Suppressor macrophage treated with lipopolysaccharide for 1 hour (primary cell): Measurements from ENCODE around the gene PHGDH.
"Not testable (repeated sequence)": the region's sequence is repeated elsewhere in the genome, so short reads cannot be mapped to it uniquely, and the experiment has no call there.

ENCODE experiments used
- DNase-seq, 3 donors: peaks; one replicate each; pipeline ENCODE4 v3.0.0-alpha.2; 2020 to 2022

Gene PHGDH

GRCh38 chr1:119700326-119700725, 11.4 kb upstream of the PHGDH start:
- DNase-seq = no peak

DNA sequence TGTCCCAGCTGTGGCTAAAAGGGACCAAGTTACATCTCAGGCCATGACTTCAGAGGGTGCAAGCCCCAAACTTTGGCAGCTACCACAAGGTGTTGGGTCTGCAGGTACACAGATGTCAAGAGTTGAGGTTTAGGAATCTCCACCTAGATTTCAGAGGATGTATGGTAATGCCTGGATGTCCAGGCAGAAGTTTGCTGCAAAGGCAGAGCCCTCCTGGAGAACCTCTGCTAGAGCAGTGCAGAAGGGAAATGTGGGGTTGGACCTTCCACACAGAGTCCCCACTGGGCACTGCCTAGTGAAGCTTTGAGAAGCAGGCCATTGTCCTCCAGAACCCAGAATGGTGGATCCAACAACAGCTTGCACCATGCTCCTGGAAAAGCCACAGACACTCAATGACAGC, 10.1 kb upstream of the PHGDH start:
- DNase-seq = no peak

- peak; percentile 87 to 90 (median 87) for DNase-seq
These were observed 9.3 kb upstream of the PHGDH start for GRCh38 chr1:119702384-119702783.

- DNase-seq = no peak
These were observed 7.9 kb upstream of the PHGDH start for GRCh38 chr1:119703666-119704450.

GRCh38 chr1:119706599-119706998, 5.1 kb upstream of the PHGDH start:
- not testable (repeated sequence) for DNase-seq

DNA sequence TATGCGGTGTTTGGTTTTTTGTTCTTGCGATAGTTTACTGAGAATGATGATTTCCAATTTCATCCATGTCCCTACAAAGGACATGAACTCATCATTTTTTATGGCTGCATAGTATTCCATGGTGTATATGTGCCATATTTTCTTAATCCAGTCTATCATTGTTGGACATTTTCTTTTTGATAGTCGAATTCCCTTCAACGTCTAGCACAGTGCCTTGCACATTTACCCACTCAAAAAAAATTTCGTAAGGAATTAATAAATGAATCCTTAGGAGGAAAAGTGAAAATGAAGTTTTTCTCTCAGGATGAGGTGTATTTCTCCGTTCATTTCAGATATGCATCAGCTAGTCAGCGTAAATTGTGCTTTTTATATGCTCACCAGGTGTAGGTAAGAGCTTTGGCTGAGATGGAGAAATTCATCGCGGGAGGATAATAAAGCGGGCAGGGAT, 354 bp upstream of the PHGDH start:
- DNase-seq = not testable (repeated sequence)

DNA sequence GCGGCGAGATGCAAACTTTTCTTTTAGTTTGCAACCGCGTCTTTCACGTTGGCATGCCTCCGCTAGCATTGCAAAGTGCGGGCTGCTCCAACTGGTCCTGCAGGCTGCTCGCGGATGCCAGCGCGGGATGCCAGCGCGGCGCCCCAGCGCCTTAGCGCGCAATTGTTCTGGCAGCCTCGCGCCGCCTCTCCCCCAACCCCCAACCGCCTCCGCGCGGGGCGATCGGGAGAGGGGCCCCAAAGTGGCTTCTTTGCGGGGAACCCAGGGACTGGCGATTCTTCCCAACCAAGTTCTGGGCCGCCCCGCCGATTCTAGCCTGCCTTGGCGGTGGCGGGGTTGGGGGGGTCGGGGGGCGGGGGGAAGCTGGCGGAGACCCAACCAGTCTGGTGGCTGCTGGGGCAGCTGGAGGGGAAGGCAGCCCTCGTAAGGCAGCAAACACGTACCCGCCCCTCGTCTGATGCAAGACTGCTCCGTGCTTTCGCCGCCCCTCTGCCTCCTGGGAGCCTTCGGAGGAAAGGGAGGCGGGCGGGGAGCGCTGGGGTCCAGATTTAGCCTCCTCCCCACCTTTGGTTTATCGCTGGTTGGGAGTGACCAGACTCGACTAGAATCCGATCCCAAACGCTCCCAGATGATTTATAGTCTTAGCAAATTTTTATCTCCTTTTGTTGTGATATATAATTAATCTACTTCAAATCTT, 756 bp downstream of the PHGDH start:
- DNase-seq = peak in 2 of 3 donors; percentile 40 to 45

DNA sequence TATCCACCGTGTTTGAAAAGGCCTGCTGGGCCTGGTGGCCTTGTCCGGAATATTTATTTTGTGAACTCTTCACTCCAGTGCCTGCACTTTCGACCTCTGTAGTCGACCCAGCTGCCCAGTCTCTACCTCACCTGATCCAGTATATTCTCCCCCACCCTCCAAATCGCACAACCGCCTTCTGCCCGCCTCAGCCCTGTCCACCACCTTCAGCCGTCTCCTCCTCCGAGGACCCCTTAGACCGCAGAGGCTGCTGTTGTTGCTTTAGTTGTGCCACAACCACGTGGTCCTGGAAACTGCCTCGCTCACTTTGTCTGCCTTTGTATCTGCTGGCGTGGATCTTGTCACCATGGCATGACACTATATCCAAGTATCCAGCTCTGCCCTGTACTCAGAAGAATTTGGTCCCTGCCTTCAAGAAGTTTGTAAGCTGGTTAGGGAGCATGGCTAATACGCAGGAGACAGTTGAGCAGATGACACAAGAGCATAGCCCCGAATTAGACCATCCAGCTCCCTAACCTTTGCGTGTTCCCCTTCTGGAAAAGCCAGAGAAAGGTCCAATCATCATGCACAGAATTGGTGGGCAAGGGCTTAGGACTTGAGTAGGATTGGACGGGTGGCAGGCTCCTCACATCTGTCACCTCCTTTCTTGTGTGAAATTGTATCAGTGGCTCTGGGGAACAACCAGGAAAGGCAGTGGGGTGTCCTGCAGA, 1.5 kb downstream of the PHGDH start:
- no peak for DNase-seq

- DNase-seq = no peak
These were observed 2.2 kb downstream of the PHGDH start for GRCh38 chr1:119713749-119714456.

- no peak for DNase-seq
These were observed 2.8 kb downstream of the PHGDH start for GRCh38 chr1:119714583-119714982.

GRCh38 chr1:119715542-119715941, 3.8 kb downstream of the PHGDH start:
- peak in 2 of 3 donors; percentile 14 to 20 for DNase-seq

DNA sequence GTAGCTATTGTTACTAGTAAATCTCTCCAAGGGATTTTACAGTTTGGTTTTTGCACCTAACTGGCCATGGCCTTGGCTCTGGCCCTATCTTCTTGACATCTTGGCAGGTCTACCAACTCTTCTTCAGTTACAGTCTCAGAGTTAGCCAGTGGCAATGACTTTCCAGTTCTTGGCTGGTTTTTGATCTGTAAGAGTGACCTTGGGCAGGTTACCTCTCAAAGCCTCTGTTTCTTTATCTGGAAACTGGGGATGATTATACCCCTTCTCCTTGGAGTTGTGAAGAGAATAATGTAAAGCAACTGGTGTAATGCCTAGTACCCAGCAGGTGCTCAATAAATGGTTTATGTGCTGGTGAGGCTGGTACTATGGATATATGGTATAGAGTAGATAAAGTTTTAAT, 6.7 kb downstream of the PHGDH start:
- DNase-seq = no peak

DNA sequence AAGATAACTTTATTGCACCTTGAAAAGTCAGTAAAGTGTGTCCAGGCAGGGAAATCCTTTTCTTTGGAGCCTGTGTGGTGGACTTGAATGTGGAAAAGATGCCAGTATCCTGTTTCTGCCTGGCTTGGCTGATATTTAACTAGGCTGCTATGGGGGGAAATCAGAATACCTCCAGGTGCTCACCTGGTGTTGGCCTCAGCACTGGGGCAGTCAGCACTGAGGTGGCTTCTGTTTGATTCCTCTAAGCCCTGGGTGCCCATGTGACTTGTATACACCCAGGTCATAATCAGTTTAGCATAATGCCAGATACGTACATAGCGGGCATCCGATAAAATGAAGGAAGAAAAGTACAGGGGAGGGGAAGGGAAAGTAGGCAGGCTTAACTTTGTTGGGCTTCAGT, 7.2 kb downstream of the PHGDH start:
- DNase-seq = no peak

- DNase-seq = no peak
These were observed 9.2 kb downstream of the PHGDH start for GRCh38 chr1:119720866-119721440.

GRCh38 chr1:119721896-119722295, 10.2 kb downstream of the PHGDH start:
- no peak for DNase-seq

DNA sequence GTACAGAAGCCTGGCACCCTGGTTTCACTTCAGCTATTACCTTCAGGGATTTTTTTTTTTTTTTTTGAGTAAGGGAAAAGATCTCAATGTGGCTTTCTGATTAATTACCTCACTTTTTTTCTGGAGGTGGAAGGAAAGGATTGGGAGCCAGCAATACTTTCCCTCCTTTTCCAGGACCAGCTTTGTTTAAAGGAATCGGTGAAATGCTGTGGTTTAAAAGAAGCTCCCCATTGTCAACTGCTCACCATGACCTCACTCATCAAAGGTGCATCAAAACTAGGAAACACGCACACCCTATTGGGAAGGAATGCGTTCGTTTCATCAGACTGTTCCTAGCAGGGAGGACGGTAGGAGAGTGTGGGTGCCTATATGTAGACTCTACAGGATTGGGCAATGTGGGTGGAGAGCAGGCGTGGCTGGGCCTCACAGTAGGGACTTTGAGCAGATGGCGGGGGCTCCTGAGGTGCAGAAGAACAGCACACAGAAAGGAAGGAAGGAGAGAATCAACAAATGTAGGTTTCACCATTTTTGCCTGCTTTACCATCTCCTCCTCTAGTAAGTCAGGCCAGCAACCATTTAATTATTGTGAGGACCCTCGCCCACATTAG, 13.0 kb downstream of the PHGDH start:
- DNase-seq = no peak

- DNase-seq = no peak
These were observed 13.9 kb downstream of the PHGDH start for GRCh38 chr1:119725626-119726025.

DNA sequence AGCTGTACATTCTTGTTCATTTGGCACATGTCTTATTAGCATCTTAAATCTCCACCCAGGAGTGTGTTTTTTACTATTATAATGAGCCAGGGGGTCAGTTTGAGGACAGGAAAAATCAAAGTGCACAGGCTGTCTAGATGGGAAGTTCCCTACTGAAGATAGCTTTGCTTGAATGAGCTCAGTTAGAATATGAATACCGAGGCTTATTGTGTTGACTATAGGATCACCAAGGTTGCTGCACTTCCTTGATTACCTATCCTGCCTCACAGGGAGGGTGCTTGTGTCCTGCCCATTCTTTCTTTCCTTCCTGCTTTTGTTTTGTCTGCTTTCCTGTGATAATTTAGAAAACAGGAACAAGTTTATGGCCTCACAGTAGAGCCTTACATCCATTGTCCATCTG, 16.3 kb downstream of the PHGDH start:
- DNase-seq = no peak

GRCh38 chr1:119729044-119729443, 17.3 kb downstream of the PHGDH start:
- no peak for DNase-seq

DNA sequence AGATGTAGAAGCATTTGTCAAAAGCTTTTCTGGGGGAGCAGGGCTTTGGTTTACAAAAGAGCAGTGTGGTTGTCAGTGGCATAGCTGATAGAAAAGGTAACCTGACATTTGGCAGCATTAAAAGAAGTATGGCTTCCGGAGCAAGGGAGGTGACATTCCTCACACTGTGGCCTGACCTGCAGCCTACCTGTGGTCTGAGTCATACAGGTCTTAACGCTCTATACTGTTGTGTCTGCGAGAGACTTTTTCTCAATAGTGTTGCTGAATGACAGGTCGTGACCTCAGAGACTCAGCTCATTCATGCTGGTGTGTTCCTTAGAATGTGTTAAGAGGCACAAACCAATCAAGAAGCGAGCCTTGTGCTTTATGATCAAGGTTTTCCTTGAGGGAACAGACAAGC, 19.3 kb downstream of the PHGDH start:
- no peak for DNase-seq

GRCh38 chr1:119731741-119732430, 20.2 kb downstream of the PHGDH start:
- no peak for DNase-seq
